K562 (cell line): Measurements from ENCODE around the gene NEMF. TPM values are rescaled to one million over a fixed set of nuclear protein-coding genes. Genes with fewer than 3 reads are reported as not detected.
A peak's percentile ranks its signal among the peaks of the same experiment; 100 is the strongest.

ENCODE experiments used
- ATAC-seq: fragments of 200-7000 bp; cut with Tn5 transposase; 3 replicates; pipeline ENCODE4 v1.9.1; 2020; ENCODE audit warnings: moderate library complexity
- BruUV-seq: library from RNA; stranded (reverse); fragments of 400-500 nt; replicated peaks from 2 replicates; lab custom pipeline; 2021; lab: Mats Ljungman, UMichigan
- CTCF ChIA-PET: fragments of 300-600 bp; formaldehyde crosslinking; extraction: SDS; loops from one replicate; lab custom pipeline; 2021; ENCODE audit warnings: low intra/inter-chr PET ratio; lab: Yijun Ruan, JAX
- POLR2A ChIA-PET: fragments of 300-600, 350-650 bp; sonication (Branson Sonifier 250); formaldehyde crosslinking; extraction: SDS; loops from one replicate; lab custom pipeline; 2021; ENCODE audit warnings: antibody characterized with exemption, inconsistent platforms; lab: Yijun Ruan, JAX
- DNase-seq, 4 experiments: peaks; one replicate each; pipeline versions ENCODE4 v3.0.0 to v3.0.0-alpha.2; 2011 to 2018; ENCODE audit warnings: low spot score in 3 of 4, mixed read lengths in 3 of 4; ENCODE audit errors: extremely low read depth in 1 of 4
- FAIRE-seq: peaks from 2 replicates; lab custom pipeline; 2011; peaks lifted over from hg19 to GRCh38; lab: Jason Lieb, UNC
- H2AFZ ChIP-seq: 2 replicates; pipeline ENCODE4 v1.6.0; 2011; ENCODE audit warnings: low read depth, low read length, control low read depth, inconsistent platforms
- H3K27ac ChIP-seq: fragments of 200-600 bp; 3 replicates; pipeline ENCODE4 v1.8.0; 2011; ENCODE audit warnings: low read depth, mild to moderate bottlenecking, control low read depth, inconsistent platforms, low read length, moderate library complexity, mixed read lengths; ENCODE audit errors: extremely low read depth
- H3K27me3 ChIP-seq, 2 experiments: fragments of 300-600 bp in 1 of 2; 2 replicates in 1 of 2; 3 replicates in 1 of 2; pipeline versions ENCODE4 v1.6.0 to v1.8.0; 2011; ENCODE audit warnings: inconsistent platforms in 2 of 2, low read length in 2 of 2, mild to moderate bottlenecking in 1 of 2, mixed read lengths in 1 of 2, moderate library complexity in 1 of 2; ENCODE audit not compliant: control insufficient read depth in 2 of 2, insufficient read depth in 2 of 2
- H3K36me3 ChIP-seq: fragments of 300-600 bp; 3 replicates; pipeline ENCODE4 v1.8.0; 2011; ENCODE audit warnings: mild to moderate bottlenecking, low read length, inconsistent platforms; ENCODE audit not compliant: control insufficient read depth, insufficient read depth
- H3K4me1 ChIP-seq, 2 experiments: fragments of 200-600 bp in 1 of 2; replicated peaks in 1 of 2; 2 replicates in 1 of 2; 3 replicates in 1 of 2; pipeline versions ENCODE4 v1.5.1 to v1.8.0; 2011; ENCODE audit warnings: inconsistent platforms in 2 of 2, low read length in 2 of 2, mild to moderate bottlenecking in 1 of 2, mixed read lengths in 1 of 2, moderate library complexity in 1 of 2; ENCODE audit not compliant: control insufficient read depth in 2 of 2, insufficient read depth in 2 of 2
- H3K4me2 ChIP-seq: 2 replicates; pipeline ENCODE4 v1.6.1; 2011; ENCODE audit warnings: low read length, control low read depth, inconsistent platforms, mixed read lengths; ENCODE audit not compliant: insufficient read depth
- H3K4me3 ChIP-seq: fragments of 200-600 bp; sonication (generic), shearing (Covaris generic); 2 replicates; pipeline ENCODE4 v1.5.1; 2016; ENCODE audit warnings: control low read depth, inconsistent platforms
- H3K79me2 ChIP-seq: fragments of 200-600 bp; 3 replicates; pipeline ENCODE4 v1.8.0; 2011; ENCODE audit warnings: low read length, inconsistent platforms; ENCODE audit not compliant: control insufficient read depth, insufficient read depth
- H3K9ac ChIP-seq, 2 experiments: 2 replicates each; pipeline versions ENCODE4 v1.6.0 to v1.6.1; 2011; ENCODE audit warnings: low read depth in 2 of 2, low read length in 2 of 2, control low read depth in 1 of 2, inconsistent platforms in 1 of 2, mild to moderate bottlenecking in 1 of 2, mixed read lengths in 1 of 2; ENCODE audit not compliant: insufficient read depth in 1 of 2
- H3K9me1 ChIP-seq: one replicate; pipeline ENCODE4 v1.6.0; 2011; ENCODE audit warnings: inconsistent platforms, mild to moderate bottlenecking, low read length, moderate library complexity; ENCODE audit not compliant: control insufficient read depth, insufficient read depth
- H3K9me3 ChIP-seq: replicated peaks from 2 replicates; pipeline ENCODE4 v1.5.1; 2011; ENCODE audit warnings: low read depth, low read length, inconsistent platforms; ENCODE audit not compliant: control insufficient read depth, insufficient read depth
- H4K20me1 ChIP-seq: replicated peaks from 2 replicates; pipeline ENCODE4 v1.6.1; 2011; ENCODE audit warnings: low read length, inconsistent platforms, mixed read lengths; ENCODE audit not compliant: control insufficient read depth, insufficient read depth
- ATF7 ChIP-seq: fragments of 450-650 bp; IDR thresholded peaks from 2 replicates; pipeline ENCODE4 v1.7.1; 2014; ENCODE audit warnings: mild to moderate bottlenecking, moderate library complexity
- HDAC1 ChIP-seq, 2 experiments: fragments of 450-650 bp; IDR thresholded peaks; 2 replicates each; pipeline ENCODE4 v1.6.1; 2016 to 2017; ENCODE audit warnings: inconsistent platforms in 1 of 2, mild to moderate bottlenecking in 1 of 2, moderate library complexity in 1 of 2
- LCOR ChIP-seq: sonication (generic); formaldehyde crosslinking; IDR thresholded peaks from 2 replicates; pipeline ENCODE4 v1.8.0; 2022; ENCODE audit warnings: mild to moderate bottlenecking, missing genetic modification reagents
- RAD21 ChIP-seq, 2 experiments: fragments of 250-450 bp in 1 of 2; fragments of 450-650 bp in 1 of 2; sonication (Bioruptor Pico) in 1 of 2; formaldehyde crosslinking in 1 of 2; IDR thresholded peaks in 1 of 2; conservative IDR thresholded peaks in 1 of 2; 2 replicates each; pipeline versions ENCODE4 v1.4.0 to v1.8.0; 2020 to 2022; ENCODE audit warnings: mild to moderate bottlenecking in 2 of 2, moderate library complexity in 1 of 2
- RCOR1 ChIP-seq, 2 experiments: IDR thresholded peaks; 2 replicates each; pipeline ENCODE4 v1.6.1; 2012; ENCODE audit warnings: low read depth in 2 of 2, low read length in 2 of 2, borderline replicate concordance in 1 of 2, improper control_type of control experiment in 1 of 2
- WGBS: fragments of 100-300 bp; shearing (Covaris generic); methylation state at CpG from one replicate; pipeline ENCODE4 v1.1.6; 2016; ENCODE audit warnings: low coverage, mixed read lengths; ENCODE audit not compliant: insufficient coverage; ENCODE audit errors: missing lambda C conversion rate; 5-methylcytosine and 5-hydroxymethylcytosine counted together
- in situ Hi-C: fragments of 300-500 bp; cut with MboI; formaldehyde crosslinking; loops from 4 replicates; pipeline ENCODE4 v1.15.0; 2018; ENCODE audit warnings: inconsistent platforms, mixed read lengths
- intact Hi-C: fragments of 100-400 bp; cut with micrococcal nuclease; formaldehyde crosslinking; loops from 2 replicates; pipeline ENCODE4 v1.14.2; 2022
- polyA plus RNA-seq, 8 experiments: library from polyadenylated mRNA; depleted of rRNA in 4 of 8; stranded (reverse) in 5 of 8; unstranded in 3 of 8; fragments of >200 nt; fragmentation: Nextera tagmentation in 2 of 8; fragmentation: Illumina TruSeq in 1 of 8; extraction: Ambion mirVana in 2 of 8; extraction: Trizol in 1 of 8; gene quantifications; 2 replicates each; pipeline versions ENCODE4 v1.2.1 to v1.2.3, GENCODE V29; 2011 to 2014; ENCODE audit warnings: inconsistent platforms in 1 of 8, missing spikeins in 1 of 8
- total RNA-seq, 7 experiments: library from RNA; depleted of rRNA in 6 of 7; stranded (reverse); fragments of >200 nt in 6 of 7; fragmentation: Illumina TruSeq in 2 of 7; extraction: Trizol in 2 of 7; gene quantifications; 2 replicates each; pipeline versions ENCODE4 v1.2.1 to v1.2.3, GENCODE V29; 2011 to 2021; ENCODE audit warnings: low replicate concordance in 1 of 7
- TF ChIP-seq, protein P1 (sequence below): fragments of 450-650 bp; conservative IDR thresholded peaks from 2 replicates; pipeline ENCODE4 v1.6.1; 2016; ENCODE audit warnings: missing genetic modification characterization, low read depth, mild to moderate bottlenecking, control low read depth, missing compliant biosample characterization
- TF ChIP-seq, protein P2 (sequence below): fragments of 200-800 bp; sonication (Bioruptor generic); IDR thresholded peaks from 2 replicates; pipeline ENCODE4 v1.6.1; 2017; ENCODE audit warnings: missing genetic modification characterization, missing compliant biosample characterization
- TF ChIP-seq, protein P3 (sequence below): IDR thresholded peaks from 2 replicates; pipeline ENCODE4 v1.6.1; 2011; ENCODE audit warnings: borderline replicate concordance, low read depth, mild to moderate bottlenecking, moderate library complexity, low read length; ENCODE audit not compliant: insufficient read depth, poor library complexity, severe bottlenecking
- TF ChIP-seq, protein P4 (sequence below): fragments of 450-650 bp; formaldehyde crosslinking; IDR thresholded peaks from 2 replicates; pipeline ENCODE4 v1.4.0; 2020; ENCODE audit warnings: mild to moderate bottlenecking, moderate library complexity

Gene NEMF
- total and polyA plus RNA-seq, 9 of the 15 experiments (the other 6 are each of a cell fraction or from before 2014, with no cell fraction given), result 38.8 to 94.4 (median 61.0) TPM

DNA sequence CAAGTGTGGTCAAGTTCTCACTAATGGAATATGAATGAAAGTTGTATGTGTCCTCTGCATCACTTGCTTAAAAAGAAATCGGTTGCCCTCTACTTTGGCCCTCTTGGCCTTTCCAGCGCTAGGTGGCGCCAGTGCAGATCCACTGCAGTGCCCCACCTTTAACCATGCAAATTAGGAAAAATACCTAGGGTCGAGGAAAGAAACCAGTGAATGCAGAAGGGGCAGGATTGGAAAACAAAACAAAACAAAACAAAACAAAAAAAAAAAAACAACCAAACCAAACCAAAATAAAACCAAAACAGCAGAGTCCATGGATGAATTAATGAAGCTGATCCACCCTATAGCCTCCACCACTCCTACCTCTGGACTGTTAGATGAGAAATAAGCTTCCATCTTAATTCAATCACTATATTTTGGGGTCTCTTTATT, 12.9 kb upstream of the NEMF start:
- ATAC-seq (peak; percentile 17; the same call in 1 of the 3 replicates), DNase-seq (peak in 2 of 4 experiments; percentile 13 to 83), FAIRE-seq (peak; percentile 78)
- POLR2A ChIA-PET, result interaction anchor here (1.2 kb wide), 1 partner anchor 364 kb away, joined by 3 read pairs; no protein-coding TSS in a partner anchor
- Histone ChIP-seq H3K27me3 (no peaks in the 10 kb centered on the region), H3K4me2 (peak overlapping the region; percentile 34), H3K9ac (no peak overlapping the region), H3K79me2 (peaks cover 3% of the 10 kb centered on the region; the same call in 1 of the 3 replicates), H3K36me3 (no peaks in the 10 kb centered on the region), H3K4me1 (peaks cover 13 to 22% of the 10 kb centered on the region in 2 experiments; a peak in 4 of 5 replicates), H2AFZ (0 out of 2 replicates have a peak overlapping the region, but pooled peaks have one; percentile 23), H3K27ac (no peak overlapping the region), H4K20me1 (no peaks in the 10 kb centered on the region), H3K9me3 (no peaks in the 10 kb centered on the region), H3K9me1 (no peaks in the 10 kb centered on the region), H3K4me3 (no peak overlapping the region)
- CTCF ChIA-PET, result interaction anchor here (0.6 to 2.8 kb wide), 2 partner anchors 50 to 240 kb away, joined by 4 to 17 read pairs; no protein-coding TSS in a partner anchor
- intact Hi-C loops, result loop anchor here (1.0 to 10.0 kb wide), 4 partner anchors 109 to 669 kb away; partner anchors contain the start of genes MAP4K5 and SOS2
- no TSS peak for BruUV-seq
- in situ Hi-C loops, result loop anchor here (25.0 kb wide), 1 partner anchor 672 kb away; the partner anchor contains the start of gene MAP4K5
- 0% methylated on average over 4 of the region's 4 CpGs for WGBS
- peak; percentile 59 to 61 for TF ChIP-seq RAD21 (CRISPR knock-in tag; conservative IDR thresholded peaks at IDR 0.05 in 1 of 2, IDR thresholded peaks at IDR 0.05 in 1 of 2)
- peak in 1 of 2 experiments; percentile 47; a peak in 1 of 4 replicates for TF ChIP-seq RCOR1 (IDR thresholded peaks at IDR 0.05; ENCODE audit: borderline replicate concordance in 1 of 2, low read depth in 2 of 2, low read length in 2 of 2)
- 0 out of 4 replicates have a peak, but pooled peaks of 1 of the 2 experiments have one; percentile 14 for TF ChIP-seq HDAC1 (IDR thresholded peaks at IDR 0.05)
- TF ChIP-seq LCOR (CRISPR knock-in tag), result no peak
- TF ChIP-seq, protein P1, sequence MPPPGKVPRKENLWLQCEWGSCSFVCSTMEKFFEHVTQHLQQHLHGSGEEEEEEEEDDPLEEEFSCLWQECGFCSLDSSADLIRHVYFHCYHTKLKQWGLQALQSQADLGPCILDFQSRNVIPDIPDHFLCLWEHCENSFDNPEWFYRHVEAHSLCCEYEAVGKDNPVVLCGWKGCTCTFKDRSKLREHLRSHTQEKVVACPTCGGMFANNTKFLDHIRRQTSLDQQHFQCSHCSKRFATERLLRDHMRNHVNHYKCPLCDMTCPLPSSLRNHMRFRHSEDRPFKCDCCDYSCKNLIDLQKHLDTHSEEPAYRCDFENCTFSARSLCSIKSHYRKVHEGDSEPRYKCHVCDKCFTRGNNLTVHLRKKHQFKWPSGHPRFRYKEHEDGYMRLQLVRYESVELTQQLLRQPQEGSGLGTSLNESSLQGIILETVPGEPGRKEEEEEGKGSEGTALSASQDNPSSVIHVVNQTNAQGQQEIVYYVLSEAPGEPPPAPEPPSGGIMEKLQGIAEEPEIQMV (tag), result no peak
- TF ChIP-seq ATF7, result 0 out of 2 replicates have a peak, but pooled peaks have one; percentile 9
- TF ChIP-seq, protein P2, sequence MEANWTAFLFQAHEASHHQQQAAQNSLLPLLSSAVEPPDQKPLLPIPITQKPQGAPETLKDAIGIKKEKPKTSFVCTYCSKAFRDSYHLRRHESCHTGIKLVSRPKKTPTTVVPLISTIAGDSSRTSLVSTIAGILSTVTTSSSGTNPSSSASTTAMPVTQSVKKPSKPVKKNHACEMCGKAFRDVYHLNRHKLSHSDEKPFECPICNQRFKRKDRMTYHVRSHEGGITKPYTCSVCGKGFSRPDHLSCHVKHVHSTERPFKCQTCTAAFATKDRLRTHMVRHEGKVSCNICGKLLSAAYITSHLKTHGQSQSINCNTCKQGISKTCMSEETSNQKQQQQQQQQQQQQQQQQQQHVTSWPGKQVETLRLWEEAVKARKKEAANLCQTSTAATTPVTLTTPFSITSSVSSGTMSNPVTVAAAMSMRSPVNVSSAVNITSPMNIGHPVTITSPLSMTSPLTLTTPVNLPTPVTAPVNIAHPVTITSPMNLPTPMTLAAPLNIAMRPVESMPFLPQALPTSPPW, result 0 out of 2 replicates have a peak, but pooled peaks have one; percentile 15
- TF ChIP-seq, protein P3, sequence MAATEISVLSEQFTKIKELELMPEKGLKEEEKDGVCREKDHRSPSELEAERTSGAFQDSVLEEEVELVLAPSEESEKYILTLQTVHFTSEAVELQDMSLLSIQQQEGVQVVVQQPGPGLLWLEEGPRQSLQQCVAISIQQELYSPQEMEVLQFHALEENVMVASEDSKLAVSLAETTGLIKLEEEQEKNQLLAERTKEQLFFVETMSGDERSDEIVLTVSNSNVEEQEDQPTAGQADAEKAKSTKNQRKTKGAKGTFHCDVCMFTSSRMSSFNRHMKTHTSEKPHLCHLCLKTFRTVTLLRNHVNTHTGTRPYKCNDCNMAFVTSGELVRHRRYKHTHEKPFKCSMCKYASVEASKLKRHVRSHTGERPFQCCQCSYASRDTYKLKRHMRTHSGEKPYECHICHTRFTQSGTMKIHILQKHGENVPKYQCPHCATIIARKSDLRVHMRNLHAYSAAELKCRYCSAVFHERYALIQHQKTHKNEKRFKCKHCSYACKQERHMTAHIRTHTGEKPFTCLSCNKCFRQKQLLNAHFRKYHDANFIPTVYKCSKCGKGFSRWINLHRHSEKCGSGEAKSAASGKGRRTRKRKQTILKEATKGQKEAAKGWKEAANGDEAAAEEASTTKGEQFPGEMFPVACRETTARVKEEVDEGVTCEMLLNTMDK, result peak; percentile 70
- TF ChIP-seq, protein P4, sequence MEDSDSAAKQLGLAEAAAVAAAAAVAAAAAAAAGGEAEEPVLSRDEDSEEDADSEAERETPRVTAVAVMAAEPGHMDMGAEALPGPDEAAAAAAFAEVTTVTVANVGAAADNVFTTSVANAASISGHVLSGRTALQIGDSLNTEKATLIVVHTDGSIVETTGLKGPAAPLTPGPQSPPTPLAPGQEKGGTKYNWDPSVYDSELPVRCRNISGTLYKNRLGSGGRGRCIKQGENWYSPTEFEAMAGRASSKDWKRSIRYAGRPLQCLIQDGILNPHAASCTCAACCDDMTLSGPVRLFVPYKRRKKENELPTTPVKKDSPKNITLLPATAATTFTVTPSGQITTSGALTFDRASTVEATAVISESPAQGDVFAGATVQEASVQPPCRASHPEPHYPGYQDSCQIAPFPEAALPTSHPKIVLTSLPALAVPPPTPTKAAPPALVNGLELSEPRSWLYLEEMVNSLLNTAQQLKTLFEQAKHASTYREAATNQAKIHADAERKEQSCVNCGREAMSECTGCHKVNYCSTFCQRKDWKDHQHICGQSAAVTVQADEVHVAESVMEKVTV (CRISPR knock-in tag), result 0 out of 2 replicates have a peak, but pooled peaks have one; percentile 43
